NCI-H1694 (cell line): ENCODE measurements around the gene C1orf174.

Experiments
- DNase-seq: peaks from one replicate; lab custom pipeline; 2025; lab: John Stamatoyannopoulos, UW

C1orf174 gene

GRCh38 chr1:3894626-3895278, 5.3 kb downstream of the C1orf174 start:
- no peak for DNase-seq

GRCh38 chr1:3893190-3893589, 6.9 kb downstream of the C1orf174 start:
- DNase-seq = no peak

GRCh38 chr1:3892748-3893147, 7.3 kb downstream of the C1orf174 start:
- DNase-seq = no peak

GRCh38 chr1:3891329-3891865, 8.7 kb downstream of the C1orf174 start:
- DNase-seq = no peak

- no peak for DNase-seq
Measured at GRCh38 chr1:3890389-3891328, 9.4 kb downstream of the C1orf174 start.

GRCh38 chr1:3889936-3890335, 10.1 kb downstream of the C1orf174 start:
- DNase-seq = no peak

DNA sequence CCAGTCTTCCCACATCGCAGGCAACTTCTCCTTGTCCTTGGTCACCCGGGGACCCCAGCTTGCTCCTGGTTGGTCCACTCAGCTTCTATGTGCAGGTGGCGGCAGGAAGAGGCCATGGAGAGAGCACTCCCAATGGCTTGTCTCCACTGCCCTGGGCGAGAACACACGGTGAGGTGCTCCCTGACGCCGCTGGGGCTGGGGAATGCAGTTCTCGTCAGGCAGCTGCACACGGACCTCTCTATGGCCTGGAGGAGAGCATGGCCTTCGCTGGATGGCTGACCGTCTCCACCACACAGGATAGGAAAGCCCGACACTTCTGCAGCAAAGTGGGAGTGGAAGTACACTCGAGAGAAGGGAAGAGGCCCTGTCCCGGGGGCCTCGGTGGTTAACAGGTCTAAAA, 11.8 kb downstream of the C1orf174 start:
- no peak for DNase-seq

DNA sequence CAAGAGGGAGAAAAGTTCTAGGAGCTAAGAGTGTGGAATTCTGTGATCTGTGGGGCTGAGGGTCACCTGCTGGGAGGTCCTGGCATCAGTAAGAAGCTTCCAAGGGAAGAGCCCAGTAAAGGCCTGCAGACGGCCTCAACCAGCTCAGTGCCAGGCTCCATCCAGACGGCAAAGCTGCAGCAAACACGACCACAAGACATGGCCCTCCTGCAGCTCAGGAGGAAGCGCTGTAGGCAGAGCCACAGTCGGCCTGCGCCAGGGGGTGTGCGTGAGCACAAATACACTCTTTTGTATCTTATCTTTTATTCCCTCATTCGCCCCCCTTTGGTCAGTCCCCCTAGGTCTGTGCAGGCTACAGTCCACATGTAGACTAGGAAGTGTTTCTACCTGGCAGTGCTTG, 13.4 kb downstream of the C1orf174 start:
- DNase-seq = no peak

- no peak for DNase-seq
Measured at GRCh38 chr1:3886106-3886670, 13.9 kb downstream of the C1orf174 start.

DNA sequence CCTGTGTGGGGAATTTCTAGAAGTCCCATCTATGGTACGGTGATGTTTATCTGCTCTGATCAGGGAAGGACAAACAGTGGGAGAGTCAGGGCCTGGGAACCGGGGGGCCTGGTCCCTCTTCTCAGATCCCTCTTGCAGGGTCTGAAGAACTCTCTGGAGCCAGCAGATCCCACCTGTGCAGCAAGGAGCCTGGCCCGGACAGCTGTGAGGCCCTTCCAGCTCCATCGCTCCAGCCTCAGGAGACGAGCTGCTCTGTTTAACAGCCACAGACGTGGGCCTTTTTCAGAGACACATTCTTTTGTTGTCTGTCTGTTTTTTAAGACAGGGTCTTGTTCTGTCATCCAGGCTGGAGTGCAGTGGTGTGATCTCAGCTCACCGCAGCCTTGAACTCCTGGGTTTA, 14.5 kb downstream of the C1orf174 start:
- DNase-seq = no peak

GRCh38 chr1:3884966-3885365, 15.1 kb downstream of the C1orf174 start:
- no peak for DNase-seq

GRCh38 chr1:3883194-3883925, 16.7 kb downstream of the C1orf174 start:
- no peak for DNase-seq

DNA sequence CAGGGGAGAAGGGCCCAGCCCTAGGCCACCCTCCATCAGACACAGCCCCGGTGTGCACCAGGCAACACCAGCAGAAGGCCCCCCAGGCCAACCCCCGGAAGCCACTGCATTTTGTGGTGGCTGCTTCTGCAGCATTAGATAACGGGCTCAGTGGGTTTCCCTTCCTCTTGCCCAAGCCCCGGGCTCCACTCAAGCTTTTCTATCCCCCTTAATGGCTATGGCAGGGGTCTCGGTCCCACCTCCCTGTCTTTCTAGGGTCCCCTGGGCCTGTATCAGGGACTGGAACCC, 18.9 kb downstream of the C1orf174 start:
- no peak for DNase-seq

DNA sequence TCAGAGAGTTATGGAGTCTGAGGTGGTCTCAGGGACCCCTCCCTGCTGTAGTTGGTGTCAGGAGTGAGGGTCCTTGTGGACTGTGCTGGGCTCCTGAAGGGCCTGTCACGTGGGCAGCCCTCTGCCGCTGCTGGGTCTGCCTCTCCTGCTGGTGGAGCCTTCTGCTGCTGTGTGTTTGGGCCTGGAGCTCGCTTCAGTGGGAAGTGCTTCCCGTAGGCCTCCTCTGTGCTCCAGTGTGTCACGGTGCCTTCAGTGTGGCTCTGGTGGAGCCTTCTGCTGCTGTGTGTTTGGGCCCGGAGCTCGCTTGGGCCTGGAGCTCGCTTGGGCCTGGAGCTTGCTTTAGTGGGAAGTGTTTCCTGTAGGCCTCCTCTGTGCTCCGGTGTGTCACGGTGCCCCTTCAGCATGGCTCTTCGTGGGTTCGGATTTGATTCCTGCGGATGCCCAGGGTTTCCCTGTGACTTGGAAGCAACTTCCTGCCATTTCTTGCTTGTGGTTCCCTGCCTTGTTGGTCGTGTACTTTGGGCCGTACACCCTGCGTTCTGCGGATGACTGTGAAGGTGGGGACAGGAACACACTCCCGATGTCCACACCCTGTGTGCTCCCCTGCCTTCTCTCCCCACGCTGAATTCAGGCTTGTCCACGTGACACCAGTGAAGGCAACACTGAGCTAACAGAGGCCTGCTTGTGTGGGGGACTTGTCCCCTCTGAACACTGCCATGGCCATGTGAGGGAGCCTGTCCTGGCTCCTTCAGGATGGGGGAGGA, 19.5 kb downstream of the C1orf174 start:
- DNase-seq = no peak

- no peak for DNase-seq
Measured at GRCh38 chr1:3879787-3880428, 20.2 kb downstream of the C1orf174 start.

DNA sequence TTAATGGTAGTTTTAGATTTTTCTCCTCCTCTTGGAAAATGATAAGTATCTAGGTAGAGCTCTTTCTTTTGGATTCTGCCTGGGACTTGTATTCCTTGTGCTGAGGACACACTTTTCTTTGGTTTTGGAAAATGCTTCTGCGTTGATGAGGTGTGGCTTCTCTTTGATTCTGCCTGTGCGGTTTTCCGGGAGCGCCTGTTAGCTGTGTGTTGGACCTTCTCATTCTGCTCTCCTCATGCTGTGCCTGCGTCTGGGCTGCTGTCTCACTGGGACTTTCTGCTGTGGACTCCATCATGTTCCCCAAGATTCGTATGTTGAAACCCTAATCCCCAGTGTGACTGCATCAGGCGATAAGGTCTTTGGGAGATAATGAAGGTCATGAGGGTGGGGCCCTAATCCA, 21.0 kb downstream of the C1orf174 start:
- DNase-seq = no peak

- DNase-seq = no peak
Measured at GRCh38 chr1:3876716-3877115, 23.4 kb downstream of the C1orf174 start.

GRCh38 chr1:3874736-3875135, 25.3 kb downstream of the C1orf174 start:
- no peak for DNase-seq

- no peak for DNase-seq
Measured at GRCh38 chr1:3872546-3872945, 27.5 kb downstream of the C1orf174 start.

DNA sequence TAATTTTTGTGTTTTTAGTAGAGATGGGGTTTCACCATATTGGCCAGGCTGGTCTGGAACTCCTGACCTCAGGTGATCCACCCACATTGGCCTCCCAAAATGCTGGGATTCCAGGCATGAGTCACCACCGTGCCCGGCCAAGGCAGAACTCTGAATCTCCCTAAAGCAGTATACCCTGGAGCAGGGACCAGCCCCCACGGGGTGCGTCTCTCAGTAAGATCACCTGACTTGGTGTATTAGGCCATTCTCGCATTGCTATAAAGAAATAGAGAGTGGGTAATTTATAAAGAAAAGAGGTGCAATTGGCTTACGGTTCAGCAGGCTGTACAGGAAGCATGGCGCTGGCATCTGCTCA, 28.6 kb downstream of the C1orf174 start:
- no peak for DNase-seq

- peak; percentile 16 for DNase-seq
Measured at GRCh38 chr1:3869751-3870301, 30.2 kb downstream of the C1orf174 start.
